ENCODE results near the gene PANK4. TPM values are rescaled to one million over a fixed set of nuclear protein-coding genes. Genes with fewer than 3 reads are reported as not detected.

The PANK4 gene
- total RNA-seq: 25.0 and 32.5 TPM in 2 replicates

GRCh38 chr1:2525920-2526823 is at the start of gene PANK4:
Gene PANK4 (minus strand): TSS chr1:2526596. CDS start chr1:2526587, 9 bp downstream.

GRCh38 chr1:2556277-2556677 is 29.9 kb upstream of the PANK4 start, which contains the start of gene TNFRSF14:
Gene TNFRSF14 (plus strand): TSS chr1:2556371. CDS start chr1:2556665, 294 bp downstream.

GRCh38 chr1:2529784-2530512 is 3.6 kb upstream of the PANK4 start, which contains the start of gene HES5:
Gene HES5 (minus strand): TSS chr1:2530263. CDS start chr1:2530164, 99 bp downstream.

GRCh38 chr1:2476061-2476999 is 50.1 kb downstream of the PANK4 start, which contains the start of gene PLCH2:
Gene PLCH2 (plus strand): TSS chr1:2476289. CDS start chr1:2476589, 300 bp downstream.

Other genes starting within 250 kb of the PANK4 start
- gene MORN1, start 135.0 kb downstream of the PANK4 start, total RNA-seq: 2.7 and 3.0 TPM in 2 replicates
- 75.9 and 89.8 TPM in 2 replicates for gene RER1, start 134.8 kb downstream of the PANK4 start, total RNA-seq
- gene PEX10, start 114.0 kb downstream of the PANK4 start, total RNA-seq: 41.4 and 44.1 TPM in 2 replicates
- gene PLCH2, start 50.3 kb downstream of the PANK4 start, total RNA-seq: 0.13 TPM in 1 of 2 replicates, not detected in the other
- not detected in 2 replicates for gene HES5, start 3.7 kb upstream of the PANK4 start, total RNA-seq
- gene TNFRSF14, start 29.8 kb upstream of the PANK4 start, total RNA-seq: 99.8 and 104 TPM in 2 replicates
- 50.7 and 59.6 TPM in 2 replicates for gene PRXL2B, start 60.2 kb upstream of the PANK4 start, total RNA-seq
- 0.25 and 3.0 TPM in 2 replicates for gene MMEL1, start 106.4 kb upstream of the PANK4 start, total RNA-seq